Activated naive CD4-positive, alpha-beta T cell treated with anti-CD3 and anti-CD28 coated beads, Interleukin-2, amount 10 ng/mL, durations not matched to agents 7 days and 5 days (primary cell): ENCODE measurements around the gene N4BP2L1.
"Not testable (repeated sequence)": the region's sequence is repeated elsewhere in the genome, so short reads cannot be mapped to it uniquely, and the experiment has no call there.

Experiments
- CTCF ChIA-PET: fragments of 350-600 bp; sonication (Branson Sonifier 250); formaldehyde crosslinking; loops from one replicate; lab custom pipeline; 2021; ENCODE audit warnings: antibody characterized with exemption; lab: Charles Lee
- DNase-seq: peaks from one replicate; pipeline ENCODE4 v3.0.0-alpha.2; 2020
- H3K27ac Mint-ChIP-seq: one replicate; pipeline ENCODE4 v1.8.0; 2021; ENCODE audit warnings: mild to moderate bottlenecking, moderate library complexity, mixed read lengths
- H3K27me3 Mint-ChIP-seq: one replicate; pipeline ENCODE4 v1.8.0; 2021; ENCODE audit warnings: mild to moderate bottlenecking, mixed read lengths
- H3K36me3 Mint-ChIP-seq: one replicate; pipeline ENCODE4 v1.8.0; 2021; ENCODE audit warnings: mixed read lengths
- H3K4me1 Mint-ChIP-seq: one replicate; pipeline ENCODE4 v1.8.0; 2021; ENCODE audit warnings: mixed read lengths
- H3K4me3 Mint-ChIP-seq: one replicate; pipeline ENCODE4 v1.8.0; 2021; ENCODE audit warnings: mild to moderate bottlenecking, moderate library complexity, mixed read lengths
- H3K9me3 Mint-ChIP-seq: one replicate; pipeline ENCODE4 v1.8.0; 2021; ENCODE audit warnings: mixed read lengths

Gene N4BP2L1

GRCh38 chr13:32403108-32403507, 24.8 kb downstream of the N4BP2L1 start:
- CTCF ChIA-PET, result no interaction called here
- Mint-ChIP-seq H3K36me3 (peaks cover 45% of the 10 kb centered on the region), H3K27ac (no peak overlapping the region), H3K27me3 (no peaks in the 10 kb centered on the region), H3K9me3 (no peaks in the 10 kb centered on the region), H3K4me3 (no peak overlapping the region), H3K4me1 (peaks cover 4% of the 10 kb centered on the region)
- DNase-seq, result no peak

DNA sequence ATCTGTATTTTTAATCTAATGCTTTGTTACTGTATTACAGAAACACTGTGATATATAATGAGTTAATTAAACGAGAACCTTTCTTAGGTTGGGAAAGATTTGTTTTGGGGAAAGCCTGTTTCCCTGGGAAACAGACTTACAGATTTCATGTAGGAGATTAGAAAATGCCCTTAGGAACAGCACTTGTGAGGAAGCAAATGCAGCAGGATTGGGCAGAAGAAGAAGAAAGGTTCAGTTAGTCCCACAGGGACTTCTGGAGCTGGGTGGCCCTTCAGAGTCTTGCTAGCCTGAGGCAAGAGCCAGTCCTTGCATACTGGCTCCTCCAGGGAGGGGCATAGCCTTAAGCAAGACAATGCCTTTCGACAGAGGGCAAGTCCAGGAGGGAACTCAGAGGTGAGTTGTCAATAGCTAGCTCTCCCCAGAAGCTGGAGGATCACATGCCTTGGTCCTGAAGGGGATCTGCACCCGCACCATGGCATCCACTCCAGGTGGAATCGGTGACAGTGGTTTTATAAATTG, 36.8 kb downstream of the N4BP2L1 start:
- H3K36me3 Mint-ChIP-seq, result peaks cover 22% of the 10 kb centered on the region
- no peaks in the 10 kb centered on the region for H3K9me3 Mint-ChIP-seq
- peaks cover 17% of the 10 kb centered on the region for H3K4me1 Mint-ChIP-seq
- H3K4me3 Mint-ChIP-seq, result no peak overlapping the region
- CTCF ChIA-PET, result interaction anchor here (1.9 kb wide), 1 partner anchor 12 kb away, joined by 5 read pairs; no protein-coding TSS in a partner anchor
- H3K27me3 Mint-ChIP-seq, result no peaks in the 10 kb centered on the region
- DNase-seq, result no peak
- no peak overlapping the region for H3K27ac Mint-ChIP-seq

DNA sequence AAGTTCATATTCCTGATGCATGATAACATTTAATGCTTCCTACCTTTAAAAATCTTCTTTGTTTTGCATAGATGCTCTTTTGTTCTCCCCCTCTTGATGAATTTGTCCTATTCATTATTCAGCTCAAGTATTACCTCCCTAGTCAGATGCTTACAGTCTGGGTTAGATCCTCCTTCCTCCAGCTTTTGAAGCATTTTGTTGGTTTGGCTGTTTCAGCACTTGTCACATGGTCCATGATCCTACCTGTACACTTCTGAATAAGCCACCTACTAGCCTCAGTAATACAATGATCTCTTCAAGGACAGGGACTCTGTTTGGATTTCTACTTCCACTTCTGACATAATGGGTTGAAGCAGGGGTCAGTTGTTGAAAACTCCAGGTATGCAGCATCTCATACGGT, 37.4 kb downstream of the N4BP2L1 start:
- peak overlapping the region; percentile 28 for H3K27ac Mint-ChIP-seq

GRCh38 chr13:32390048-32390447, 37.9 kb downstream of the N4BP2L1 start:
- peaks cover 17% of the 10 kb centered on the region for H3K4me1 Mint-ChIP-seq
- H3K9me3 Mint-ChIP-seq, result no peaks in the 10 kb centered on the region
- no peaks in the 10 kb centered on the region for H3K27me3 Mint-ChIP-seq
- DNase-seq, result no peak
- no peak overlapping the region for H3K4me3 Mint-ChIP-seq
- H3K36me3 Mint-ChIP-seq, result peaks cover 21% of the 10 kb centered on the region
- no peak overlapping the region for H3K27ac Mint-ChIP-seq
- CTCF ChIA-PET, result interaction anchor here (0.6 to 1.9 kb wide), 2 partner anchors 9 to 11 kb away, joined by 4 to 5 read pairs; no protein-coding TSS in a partner anchor

More for the DNA sequence above, 37.4 kb downstream of the N4BP2L1 start:
- CTCF ChIA-PET, result interaction anchor here (0.6 to 1.9 kb wide), 2 partner anchors 10 to 11 kb away, joined by 4 to 5 read pairs; no protein-coding TSS in a partner anchor
- no peak overlapping the region for H3K4me3 Mint-ChIP-seq
- no peaks in the 10 kb centered on the region for H3K9me3 Mint-ChIP-seq
- H3K36me3 Mint-ChIP-seq, result peaks cover 21% of the 10 kb centered on the region
- peaks cover 17% of the 10 kb centered on the region for H3K4me1 Mint-ChIP-seq
- no peak for DNase-seq
- H3K27me3 Mint-ChIP-seq, result no peaks in the 10 kb centered on the region

DNA sequence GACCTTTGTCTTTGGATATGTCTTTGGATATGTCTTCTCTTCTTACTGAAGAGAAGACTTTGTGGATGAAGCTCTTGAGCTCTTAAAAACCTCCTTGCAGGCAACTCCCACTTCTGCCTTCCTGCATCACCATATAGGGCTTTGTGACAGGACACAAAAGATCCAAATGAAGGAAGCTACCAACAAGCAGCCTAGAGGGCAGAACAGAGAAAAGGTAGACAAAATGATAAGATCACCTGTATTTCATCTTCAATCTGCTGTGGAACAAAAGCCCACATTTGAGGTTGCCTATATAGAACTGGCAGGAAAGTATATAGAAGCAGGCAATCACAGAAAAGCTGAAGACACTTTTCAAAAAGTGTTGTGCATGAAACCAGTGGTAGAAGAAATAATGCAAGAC, 42.5 kb downstream of the N4BP2L1 start:
- H3K36me3 Mint-ChIP-seq, result peaks cover 8% of the 10 kb centered on the region
- no peak overlapping the region for H3K27ac Mint-ChIP-seq
- no peaks in the 10 kb centered on the region for H3K9me3 Mint-ChIP-seq
- CTCF ChIA-PET, result no interaction called here
- H3K4me3 Mint-ChIP-seq, result no peak overlapping the region
- no peak for DNase-seq
- H3K27me3 Mint-ChIP-seq, result no peaks in the 10 kb centered on the region
- peaks cover 13% of the 10 kb centered on the region for H3K4me1 Mint-ChIP-seq

GRCh38 chr13:32384702-32385101, 43.2 kb downstream of the N4BP2L1 start:
- CTCF ChIA-PET, result no interaction called here
- no peaks in the 10 kb centered on the region for H3K9me3 Mint-ChIP-seq
- H3K36me3 Mint-ChIP-seq, result peaks cover 11% of the 10 kb centered on the region
- no peak overlapping the region for H3K4me3 Mint-ChIP-seq
- DNase-seq, result no peak
- no peaks in the 10 kb centered on the region for H3K27me3 Mint-ChIP-seq
- peaks cover 7% of the 10 kb centered on the region for H3K4me1 Mint-ChIP-seq
- H3K27ac Mint-ChIP-seq, result no peak overlapping the region

DNA sequence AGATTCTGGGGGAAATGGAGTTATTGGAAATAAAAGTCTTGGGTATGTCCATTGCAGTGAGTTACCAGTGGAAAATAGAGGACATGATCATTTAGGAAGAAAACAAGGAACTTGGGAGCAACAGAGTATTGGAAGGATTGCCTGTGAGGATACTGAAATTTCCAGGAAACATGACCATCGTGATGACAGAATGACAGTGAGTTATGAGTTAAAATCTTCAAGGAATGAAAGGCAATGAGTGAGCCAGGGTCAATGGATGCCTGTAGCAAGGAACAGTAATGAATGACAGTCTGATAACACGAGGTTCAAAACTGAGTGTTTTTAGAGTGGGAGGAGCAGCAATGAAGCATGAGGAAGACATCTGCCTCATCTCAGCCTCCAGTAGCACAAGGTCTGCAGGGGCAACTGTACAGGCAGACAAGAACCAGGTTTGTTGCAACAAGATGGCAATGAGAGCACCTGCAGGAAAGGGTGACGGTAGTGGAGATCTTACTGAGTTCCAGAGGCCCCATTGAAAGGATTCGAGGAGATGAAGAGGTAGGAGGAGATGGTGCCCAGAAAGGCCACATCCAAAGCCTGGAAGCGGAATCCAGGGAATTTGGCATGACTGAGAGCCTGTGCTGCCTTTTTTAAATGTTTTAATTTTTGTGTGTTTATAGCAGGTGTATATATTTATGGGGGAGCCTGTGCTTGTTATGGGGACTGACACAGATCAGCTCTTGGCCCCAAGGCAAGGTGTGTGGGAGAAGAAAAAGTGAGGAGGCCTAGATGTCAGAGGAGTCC, 43.9 kb downstream of the N4BP2L1 start:
- H3K27me3 Mint-ChIP-seq, result no peaks in the 10 kb centered on the region
- CTCF ChIA-PET, result interaction anchor here (1.0 kb wide), 1 partner anchor 284 kb away, joined by 3 read pairs; no protein-coding TSS in a partner anchor
- no peaks in the 10 kb centered on the region for H3K9me3 Mint-ChIP-seq
- DNase-seq, result no peak
- no peak overlapping the region for H3K4me3 Mint-ChIP-seq
- peaks cover 13% of the 10 kb centered on the region for H3K36me3 Mint-ChIP-seq
- H3K4me1 Mint-ChIP-seq, result peaks cover 4% of the 10 kb centered on the region
- H3K27ac Mint-ChIP-seq, result no peak overlapping the region

- no peaks in the 10 kb centered on the region for H3K27me3 Mint-ChIP-seq
- H3K4me3 Mint-ChIP-seq, result no peak overlapping the region
- peak; percentile 29 for DNase-seq
- H3K36me3 Mint-ChIP-seq, result peaks cover 6% of the 10 kb centered on the region
- CTCF ChIA-PET, result interaction anchor here (0.6 to 1.8 kb wide), 6 partner anchors 9 to 390 kb away, joined by 3 to 18 read pairs (median 4); no protein-coding TSS in a partner anchor
- H3K9me3 Mint-ChIP-seq, result no peaks in the 10 kb centered on the region
- no peaks in the 10 kb centered on the region for H3K4me1 Mint-ChIP-seq
- no peak overlapping the region for H3K27ac Mint-ChIP-seq
Measured at GRCh38 chr13:32381539-32381938, 46.4 kb downstream of the N4BP2L1 start.

DNA sequence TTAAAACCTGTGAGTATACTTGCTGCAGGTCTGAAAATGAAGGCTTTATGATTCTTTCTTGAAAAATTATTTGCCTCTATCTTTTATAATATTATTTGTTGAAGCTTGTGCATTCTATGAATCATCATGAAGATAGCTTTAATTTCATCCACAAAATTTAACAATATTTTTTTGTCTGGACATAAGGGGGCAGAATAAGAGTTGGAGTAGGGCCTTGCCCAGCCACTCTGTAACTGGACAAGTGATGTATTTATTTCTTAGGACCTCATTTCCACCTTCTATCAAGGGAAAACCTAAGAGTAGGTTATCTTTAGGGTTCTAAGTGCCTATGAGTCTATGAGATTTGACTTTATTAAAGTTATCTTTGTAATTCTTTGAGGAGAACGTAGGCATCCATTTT, 49.9 kb downstream of the N4BP2L1 start:
- Mint-ChIP-seq H3K36me3 (peaks cover 28% of the 10 kb centered on the region), H3K4me1 (no peaks in the 10 kb centered on the region), H3K27ac (no peak overlapping the region), H3K9me3 (no peaks in the 10 kb centered on the region), H3K27me3 (no peaks in the 10 kb centered on the region), H3K4me3 (no peak overlapping the region)
- CTCF ChIA-PET, result interaction anchor here (0.7 kb wide), 1 partner anchor 230 kb away, joined by 3 read pairs; no protein-coding TSS in a partner anchor
- no peak for DNase-seq

DNA sequence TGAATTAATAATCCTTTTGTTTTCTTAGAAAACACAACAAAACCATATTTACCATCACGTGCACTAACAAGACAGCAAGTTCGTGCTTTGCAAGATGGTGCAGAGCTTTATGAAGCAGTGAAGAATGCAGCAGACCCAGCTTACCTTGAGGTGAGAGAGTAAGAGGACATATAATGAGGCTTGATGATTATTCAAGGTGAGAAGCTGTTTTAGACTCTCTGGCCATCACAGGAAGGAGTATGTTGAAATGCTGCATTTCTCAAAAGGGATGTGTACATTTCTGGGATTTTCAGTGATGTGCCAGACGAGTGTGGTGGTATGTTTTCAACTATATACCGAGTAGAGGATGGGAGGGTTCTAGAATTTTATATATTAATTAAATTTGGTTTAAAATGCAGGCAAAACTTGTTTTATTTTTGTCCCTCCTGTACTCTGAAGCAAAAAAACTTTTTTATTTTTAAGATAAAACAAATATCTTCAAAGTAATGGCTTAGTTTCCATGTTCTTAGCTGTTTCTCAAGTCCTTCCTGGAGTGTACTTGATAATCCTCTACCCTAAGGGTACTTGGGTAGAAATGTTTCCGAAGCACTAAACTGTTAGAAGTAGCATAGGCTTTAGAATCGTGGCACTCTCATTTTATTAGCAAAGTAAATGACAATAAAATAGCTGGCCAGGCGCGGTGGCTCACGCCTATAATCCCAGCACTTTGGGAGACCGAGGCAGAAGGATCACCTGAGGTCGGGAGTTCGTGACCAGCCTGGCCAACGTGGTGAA, 51.1 kb downstream of the N4BP2L1 start:
- no peak for DNase-seq
- Mint-ChIP-seq H3K4me1 (no peaks in the 10 kb centered on the region), H3K27me3 (no peaks in the 10 kb centered on the region), H3K9me3 (no peaks in the 10 kb centered on the region), H3K27ac (no peak overlapping the region), H3K4me3 (no peak overlapping the region), H3K36me3 (peaks cover 38% of the 10 kb centered on the region)
- CTCF ChIA-PET, result no interaction called here

DNA sequence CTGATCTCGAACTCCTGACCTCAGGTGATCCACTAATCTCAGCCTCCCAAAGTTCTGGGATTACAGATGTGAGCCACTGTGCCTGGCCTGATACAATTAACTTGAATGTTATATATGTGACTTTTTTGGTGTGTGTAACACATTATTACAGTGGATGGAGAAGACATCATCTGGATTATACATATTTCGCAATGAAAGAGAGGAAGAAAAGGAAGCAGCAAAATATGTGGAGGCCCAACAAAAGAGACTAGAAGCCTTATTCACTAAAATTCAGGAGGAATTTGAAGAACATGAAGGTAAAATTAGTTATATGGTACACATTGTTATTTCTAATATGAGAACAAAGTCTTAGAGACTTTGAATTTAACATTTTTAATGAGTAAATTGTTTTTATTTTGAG, 57.1 kb downstream of the N4BP2L1 start:
- H3K4me1 Mint-ChIP-seq, result no peaks in the 10 kb centered on the region
- no peaks in the 10 kb centered on the region for H3K27me3 Mint-ChIP-seq
- CTCF ChIA-PET, result no interaction called here
- no peak overlapping the region for H3K4me3 Mint-ChIP-seq
- DNase-seq, result no peak
- H3K27ac Mint-ChIP-seq, result no peak overlapping the region
- H3K36me3 Mint-ChIP-seq, result peaks cover 49% of the 10 kb centered on the region
- H3K9me3 Mint-ChIP-seq, result no peaks in the 10 kb centered on the region

- CTCF ChIA-PET, result no interaction called here
- no peak for DNase-seq
- Mint-ChIP-seq H3K4me3 (no peak overlapping the region), H3K9me3 (no peaks in the 10 kb centered on the region), H3K36me3 (peaks cover 33% of the 10 kb centered on the region), H3K27me3 (no peaks in the 10 kb centered on the region), H3K27ac (no peak overlapping the region), H3K4me1 (no peaks in the 10 kb centered on the region)
Measured at GRCh38 chr13:32362574-32362973, 65.4 kb downstream of the N4BP2L1 start.

GRCh38 chr13:32355935-32356334, 72.0 kb downstream of the N4BP2L1 start:
- H3K9me3 Mint-ChIP-seq, DNase-seq, H3K4me3 Mint-ChIP-seq, H3K4me1 Mint-ChIP-seq, H3K27ac Mint-ChIP-seq, H3K27me3 Mint-ChIP-seq: not testable (repeated sequence)
- H3K36me3 Mint-ChIP-seq, result peaks cover 24% of the 10 kb centered on the region
- CTCF ChIA-PET, result interaction anchor here (0.7 kb wide), 1 partner anchor 333 kb away, joined by 3 read pairs; no protein-coding TSS in a partner anchor

- peaks cover 29% of the 10 kb centered on the region for H3K36me3 Mint-ChIP-seq
- no peak for DNase-seq
- CTCF ChIA-PET, result no interaction called here
- no peaks in the 10 kb centered on the region for H3K27me3 Mint-ChIP-seq
- no peak overlapping the region for H3K4me3 Mint-ChIP-seq
- H3K27ac Mint-ChIP-seq, result no peak overlapping the region
- H3K4me1 Mint-ChIP-seq, result peaks cover 7% of the 10 kb centered on the region
- H3K9me3 Mint-ChIP-seq, result no peaks in the 10 kb centered on the region
Measured at GRCh38 chr13:32354040-32354439, 73.9 kb downstream of the N4BP2L1 start.
